LoVo (cell line): ENCODE results near the gene MAP1LC3B2.

Experiments
- DNase-seq: peaks from one replicate; pipeline ENCODE4 v3.0.0-alpha.2; 2016; ENCODE audit warnings: low spot score

MAP1LC3B2 gene

GRCh38 chr12:116538076-116538591 lies 21.0 kb upstream of the MAP1LC3B2 start:
- DNase-seq = no peak

DNA sequence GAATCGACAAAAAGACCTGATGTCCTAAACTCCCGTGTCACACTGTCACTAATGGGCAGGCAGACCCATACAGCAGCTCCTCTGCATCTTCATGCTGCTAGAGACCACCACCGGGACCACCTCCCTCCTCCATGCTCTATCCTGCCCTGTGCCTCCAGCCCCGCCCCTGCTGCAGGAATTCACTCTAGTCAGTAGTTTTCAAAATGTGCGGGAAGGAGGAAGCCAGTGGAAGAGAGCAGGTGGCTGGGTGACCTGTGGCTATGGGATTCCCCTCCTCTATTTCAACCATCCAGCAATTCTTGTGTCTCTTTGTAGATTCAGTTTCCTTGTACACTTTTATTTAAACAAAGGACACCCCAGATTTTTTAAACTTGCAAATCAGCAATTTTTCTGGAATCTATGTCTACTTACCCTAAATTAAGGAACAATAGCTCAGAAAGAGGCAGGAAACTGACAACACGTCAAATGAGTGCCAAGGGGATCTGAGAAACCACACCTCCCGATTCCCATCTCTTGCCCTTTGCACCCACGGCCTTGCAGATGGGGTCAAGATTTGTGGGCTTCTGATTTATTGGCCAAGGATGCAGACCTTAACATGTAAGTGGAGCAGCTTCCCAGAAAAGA lies 20.4 kb upstream of the MAP1LC3B2 start:
- no peak for DNase-seq

DNA sequence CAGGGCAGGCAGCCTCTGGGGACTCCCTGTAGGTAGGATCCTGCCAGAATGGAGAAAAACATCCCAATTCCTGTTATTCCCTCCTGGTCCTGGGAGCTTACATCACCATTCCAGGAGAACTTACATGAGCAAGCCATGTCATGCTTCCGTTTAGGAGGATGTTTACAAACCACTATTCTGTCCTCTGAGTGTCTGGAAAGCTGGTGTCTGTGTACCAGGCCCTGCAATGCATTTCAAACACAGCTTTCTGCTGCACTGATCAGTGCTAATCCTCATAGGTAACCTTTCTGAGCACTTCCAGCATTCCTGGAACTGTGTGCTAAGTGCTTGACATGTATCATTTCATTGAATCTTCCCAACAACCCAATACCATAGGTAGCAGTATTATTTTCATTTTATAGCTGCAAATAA lies 19.8 kb upstream of the MAP1LC3B2 start:
- no peak for DNase-seq

DNA sequence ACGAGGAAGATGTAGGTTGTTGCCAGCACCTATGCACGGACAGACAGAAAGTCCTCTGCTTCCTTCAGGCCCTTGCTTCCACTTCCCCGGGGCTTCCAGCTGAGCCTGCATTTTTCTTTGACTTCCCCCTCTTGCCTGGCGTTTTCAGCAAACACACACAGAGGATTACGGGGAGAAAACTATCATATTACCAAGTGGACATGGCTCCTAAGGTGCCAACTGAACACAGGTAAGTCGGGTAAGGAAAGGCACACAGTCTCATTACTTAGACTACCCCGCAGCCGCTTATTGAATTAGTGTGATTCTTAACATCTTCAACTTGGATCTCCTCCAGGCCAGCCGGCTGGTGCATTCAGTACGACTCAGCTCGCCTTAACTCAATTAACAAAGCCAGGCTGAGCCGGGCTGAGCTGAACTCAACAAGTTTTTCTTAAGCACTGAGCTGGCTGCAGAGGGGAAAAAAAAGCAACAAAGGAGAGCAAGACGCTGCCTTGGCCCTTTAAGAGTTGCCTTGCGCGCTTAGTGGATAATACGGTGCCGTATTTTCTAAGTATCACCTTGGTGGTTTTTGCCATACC lies 19.2 kb upstream of the MAP1LC3B2 start:
- no peak for DNase-seq

DNA sequence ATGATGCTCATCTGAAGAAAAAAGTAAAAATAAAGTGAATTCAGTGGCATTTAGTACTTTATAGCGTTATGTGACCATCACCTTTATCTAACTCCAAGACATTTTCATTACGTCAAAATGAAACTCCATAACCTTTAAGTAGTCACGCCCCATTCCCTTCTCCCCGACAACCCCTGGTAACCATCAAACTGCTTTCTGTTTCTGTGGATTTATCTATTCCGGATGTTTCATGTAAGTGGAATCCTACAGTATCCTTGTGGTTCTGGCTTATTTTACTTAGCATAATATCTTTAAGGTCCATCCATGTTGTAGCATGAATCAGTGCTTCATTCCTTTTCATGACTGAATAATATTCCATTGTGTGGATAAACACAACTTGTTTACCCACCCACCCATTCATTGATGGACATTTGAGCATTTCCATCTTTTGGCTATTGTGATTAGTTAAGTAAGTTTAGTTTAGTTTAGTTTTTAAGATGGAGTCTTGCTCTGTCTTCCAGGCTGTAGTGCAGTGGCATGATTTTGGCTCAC lies 18.5 kb upstream of the MAP1LC3B2 start:
- DNase-seq = no peak

- DNase-seq = no peak
Measured at GRCh38 chr12:116541547-116542344, 17.4 kb upstream of the MAP1LC3B2 start.

DNA sequence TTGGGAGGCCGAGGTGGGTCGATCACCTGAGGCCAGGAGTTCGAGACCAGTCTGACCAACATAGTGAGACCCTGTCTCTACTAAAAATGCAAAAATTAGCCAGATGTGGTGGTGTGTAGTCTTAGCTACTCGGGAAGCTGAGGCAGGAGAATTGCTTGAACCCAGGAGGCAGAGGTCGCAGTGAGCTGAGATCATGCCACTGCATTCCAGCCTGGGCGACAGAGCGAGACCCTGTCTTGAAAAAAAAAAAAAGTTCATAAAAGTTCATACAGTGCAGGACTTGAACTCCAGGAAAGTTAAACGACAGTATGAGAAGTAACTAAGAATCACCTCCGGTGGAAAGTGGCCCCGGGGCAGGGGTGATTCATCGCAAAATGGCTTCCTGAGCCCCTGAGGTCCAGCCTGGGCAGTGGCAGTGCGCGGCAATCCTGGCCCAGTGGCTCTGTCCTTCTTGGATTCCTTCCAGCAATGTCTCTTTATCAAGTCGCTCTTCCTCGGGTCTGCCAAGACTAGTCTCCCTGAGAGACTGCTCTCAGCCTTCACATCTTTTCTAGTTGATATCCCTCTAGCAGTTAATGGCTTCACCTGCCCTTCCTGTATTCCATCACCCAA lies 16.7 kb upstream of the MAP1LC3B2 start:
- DNase-seq = no peak

DNA sequence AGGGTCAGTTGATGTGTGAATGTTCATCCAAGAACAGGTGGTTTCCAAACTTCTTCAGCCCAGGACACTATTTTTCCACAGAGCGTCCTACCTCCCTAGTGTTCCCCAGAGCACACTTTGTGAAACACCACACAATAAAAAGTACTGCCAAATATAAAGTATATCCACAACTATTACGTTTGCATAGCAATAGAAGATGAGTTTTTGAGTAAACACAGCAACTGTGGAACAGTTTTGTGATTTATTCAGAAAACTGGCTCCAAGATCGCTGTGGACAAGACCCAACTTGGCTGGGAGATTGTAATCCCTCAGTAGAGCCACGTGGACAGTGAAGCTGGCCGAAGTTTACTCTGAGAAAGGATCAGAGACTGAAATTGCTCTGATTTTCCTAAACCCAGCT lies 14.5 kb upstream of the MAP1LC3B2 start:
- DNase-seq = no peak

- no peak for DNase-seq
Measured at GRCh38 chr12:116545144-116545543, 14.0 kb upstream of the MAP1LC3B2 start.

DNA sequence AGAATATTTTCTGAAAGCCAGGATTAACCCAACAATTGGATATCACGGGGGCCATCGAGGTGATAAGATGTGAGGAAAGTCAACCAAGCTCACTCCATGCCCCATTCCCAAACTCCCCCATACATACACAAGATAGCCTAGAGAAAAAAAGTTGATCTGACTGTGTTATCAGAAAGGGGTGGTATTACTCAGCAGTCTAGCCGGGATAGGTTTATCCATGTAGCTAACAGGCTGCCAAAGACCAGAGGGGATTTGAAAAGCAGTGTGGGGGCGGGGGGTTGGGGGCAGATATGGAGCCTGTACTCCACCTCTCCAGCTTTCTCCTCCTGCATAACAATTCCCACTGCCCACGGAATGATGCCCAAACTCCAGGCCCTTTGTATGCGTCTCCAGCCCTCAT lies 13.2 kb upstream of the MAP1LC3B2 start:
- no peak for DNase-seq

DNA sequence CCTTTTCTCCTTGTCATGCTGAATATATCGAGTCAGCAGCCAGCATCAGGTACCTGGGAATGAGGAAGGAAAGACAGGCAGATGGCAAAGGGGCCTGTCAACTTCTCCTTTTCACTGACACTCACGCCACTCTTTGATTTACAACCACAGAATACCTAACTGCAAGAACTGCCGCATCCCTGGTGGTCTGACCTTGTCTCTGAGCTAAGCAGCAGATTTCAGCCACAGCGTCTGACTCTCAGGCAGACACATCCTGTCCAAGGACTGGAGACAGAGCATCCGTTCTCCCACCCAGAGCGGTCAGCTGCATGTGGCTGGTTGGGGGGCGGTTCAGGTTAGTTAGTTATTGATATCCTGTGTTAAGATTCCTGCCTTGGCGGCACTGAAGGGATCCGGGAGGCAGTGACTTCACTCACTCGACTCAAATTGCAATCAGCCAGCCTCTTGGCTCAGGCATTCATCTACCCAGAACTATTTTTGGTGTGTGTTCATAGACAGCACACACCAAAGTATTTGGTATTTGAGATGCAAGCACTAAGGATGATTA lies 11.2 kb upstream of the MAP1LC3B2 start:
- DNase-seq = no peak

- DNase-seq = no peak
Measured at GRCh38 chr12:116549993-116550392, 9.2 kb upstream of the MAP1LC3B2 start.

DNA sequence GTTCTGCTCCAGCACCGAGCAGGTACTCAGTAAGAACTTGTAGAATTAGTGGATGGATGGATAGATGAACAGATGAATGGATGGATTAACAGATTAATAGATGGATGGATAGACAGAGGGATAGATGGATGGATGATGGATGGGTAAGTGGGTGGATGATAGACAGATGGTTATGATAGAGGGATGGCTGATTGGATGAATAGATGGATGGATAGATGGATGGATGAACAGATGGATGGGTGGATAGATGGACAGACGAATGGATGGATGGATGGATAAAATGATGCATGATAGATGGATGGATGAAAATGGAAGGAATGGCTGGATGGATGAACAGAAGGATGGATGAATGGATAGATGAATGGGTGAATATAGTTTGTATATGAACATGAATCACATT lies 8.0 kb upstream of the MAP1LC3B2 start:
- no peak for DNase-seq

GRCh38 chr12:116551619-116551951 lies 7.6 kb upstream of the MAP1LC3B2 start:
- no peak for DNase-seq

DNA sequence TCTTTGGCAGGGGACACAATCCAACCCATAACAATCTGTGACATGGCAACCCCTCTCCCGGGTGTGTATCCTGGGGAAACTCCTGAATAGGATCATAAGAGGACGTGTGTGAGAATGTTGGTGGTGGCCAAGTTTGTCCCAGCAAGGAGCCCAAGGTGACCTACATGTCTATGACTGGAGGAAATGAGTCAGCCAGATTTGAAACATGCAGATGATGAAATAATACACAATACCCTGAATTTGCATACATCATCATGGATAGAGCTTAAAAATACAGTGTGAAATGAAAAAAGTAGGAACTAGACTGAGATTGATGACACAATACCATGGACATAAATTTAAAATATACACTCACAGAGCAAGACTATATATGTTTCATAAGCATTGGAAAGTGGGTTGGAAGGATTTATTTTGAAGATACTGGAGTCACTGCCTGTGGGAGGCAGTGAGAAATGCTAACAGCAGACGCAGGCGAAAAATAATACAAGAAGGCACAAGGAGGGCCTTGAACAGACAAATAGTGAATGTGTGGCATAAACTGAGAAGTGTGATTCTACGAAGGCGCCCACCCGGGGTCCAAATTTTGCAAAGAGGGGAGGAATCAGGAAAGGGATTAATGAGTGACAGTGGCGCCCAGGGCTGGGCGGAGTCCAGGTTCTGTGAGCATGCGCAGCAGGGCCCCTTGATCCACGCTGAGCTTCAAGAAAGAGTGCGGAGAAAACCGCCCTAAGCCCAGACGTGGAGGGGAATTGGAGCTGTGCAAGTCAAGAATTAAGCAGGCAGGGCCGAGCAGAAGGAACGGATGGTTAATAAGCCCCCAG lies 7.0 kb upstream of the MAP1LC3B2 start:
- no peak for DNase-seq

- no peak for DNase-seq
Measured at GRCh38 chr12:116552773-116553373, 6.3 kb upstream of the MAP1LC3B2 start.

GRCh38 chr12:116556356-116556952 lies 2.7 kb upstream of the MAP1LC3B2 start:
- DNase-seq = no peak

DNA sequence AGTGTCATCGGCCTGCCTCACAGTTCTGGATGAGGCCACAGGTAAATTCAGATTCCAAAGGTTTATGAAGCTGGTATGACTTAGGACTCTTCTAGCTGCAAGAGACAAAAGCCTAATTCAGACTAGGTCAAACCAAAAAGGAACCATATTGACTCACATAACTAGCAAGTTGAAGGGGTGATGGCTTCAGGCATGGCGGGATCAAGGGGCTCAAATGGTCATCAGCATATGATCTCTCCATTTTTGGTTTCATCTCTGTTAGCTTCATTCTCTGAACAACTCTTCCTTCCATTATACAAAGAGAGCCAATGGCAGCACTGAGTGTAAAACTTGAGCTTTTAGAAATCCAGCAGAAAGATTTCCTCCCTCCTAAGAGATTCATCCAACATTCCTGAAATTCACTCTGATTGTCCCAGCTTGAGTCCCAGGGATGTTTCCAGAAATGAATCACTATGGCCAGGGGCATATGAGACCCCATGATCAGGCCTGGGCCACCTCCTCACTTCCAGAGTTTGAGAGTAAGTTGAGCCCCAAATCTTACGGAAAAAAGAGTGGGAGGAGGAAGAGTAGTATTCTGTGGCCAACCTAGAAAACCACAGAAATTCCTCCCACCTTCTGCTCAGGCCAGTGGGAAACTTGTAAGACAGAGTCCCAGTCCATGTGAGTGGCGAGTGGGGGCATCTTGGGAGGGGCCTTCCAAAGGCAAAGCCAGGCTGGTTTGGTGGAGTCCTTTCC lies 2.0 kb upstream of the MAP1LC3B2 start:
- no peak for DNase-seq

- no peak for DNase-seq
Measured at GRCh38 chr12:116558280-116559161, 660 bp upstream of the MAP1LC3B2 start.
